GM19035 (cell line): ENCODE results near the gene NMT2.

ENCODE experiments used
- ATAC-seq: cut with Tn5 transposase; IDR thresholded peaks from one replicate; pipeline ENCODE4 v1.9.1; 2021; ENCODE audit not compliant: unreplicated experiment

The NMT2 gene

GRCh38 chr10:15097011-15097812 lies 71.3 kb downstream of the NMT2 start, which contains the start of gene RPP38:
TSS of gene RPP38 (plus strand) at chr10:15097355. CDS start at chr10:15103315, 5,960 bp downstream.
- ATAC-seq, result peak; percentile 86

GRCh38 chr10:15096661-15097010 lies 71.9 kb downstream of the NMT2 start:
- ATAC-seq, result peak; percentile 13

- no peak for ATAC-seq
Observed at GRCh38 chr10:15092855-15093408, 75.6 kb downstream of the NMT2 start.

GRCh38 chr10:15091418-15091817 lies 77.1 kb downstream of the NMT2 start:
- no peak for ATAC-seq

GRCh38 chr10:15088428-15089261 lies 79.8 kb downstream of the NMT2 start, which contains the start of gene ACBD7:
TSS of gene ACBD7 (minus strand) at chr10:15088776. CDS start at chr10:15088728, 48 bp downstream.
- peak; percentile 99 for ATAC-seq

GRCh38 chr10:15084502-15084922 lies 84.0 kb downstream of the NMT2 start:
- ATAC-seq, result no peak

GRCh38 chr10:15083674-15084501 lies 84.6 kb downstream of the NMT2 start:
- no peak for ATAC-seq

- ATAC-seq, result no peak
Observed at GRCh38 chr10:15075421-15075820, 93.1 kb downstream of the NMT2 start.

- no peak for ATAC-seq
Observed at GRCh38 chr10:15072358-15072757, 96.1 kb downstream of the NMT2 start.

GRCh38 chr10:15069230-15069629 lies 99.3 kb downstream of the NMT2 start:
- ATAC-seq, result no peak

- no peak for ATAC-seq
Observed at GRCh38 chr10:15068802-15069201, 99.7 kb downstream of the NMT2 start.

- no peak for ATAC-seq
Observed at GRCh38 chr10:15067154-15067553, 101.3 kb downstream of the NMT2 start.

GRCh38 chr10:15060638-15061037 lies 107.9 kb downstream of the NMT2 start:
- no peak for ATAC-seq

- ATAC-seq, result no peak
Observed at GRCh38 chr10:15059914-15060313, 108.6 kb downstream of the NMT2 start.

- ATAC-seq, result no peak
Observed at GRCh38 chr10:15058689-15059088, 109.8 kb downstream of the NMT2 start.
